Activated T-cell treated with anti-CD3 and anti-CD28 coated beads for 24 hours (primary cell): ENCODE measurements around the gene SEMA4A.
"Not testable (repeated sequence)": the region's sequence is repeated elsewhere in the genome, so short reads cannot be mapped to it uniquely, and the experiment has no call there.

ENCODE experiments used
- DNase-seq: peaks from one replicate; pipeline ENCODE4 v3.0.0-alpha.2; 2020; ENCODE audit warnings: low read depth

Gene SEMA4A

DNA sequence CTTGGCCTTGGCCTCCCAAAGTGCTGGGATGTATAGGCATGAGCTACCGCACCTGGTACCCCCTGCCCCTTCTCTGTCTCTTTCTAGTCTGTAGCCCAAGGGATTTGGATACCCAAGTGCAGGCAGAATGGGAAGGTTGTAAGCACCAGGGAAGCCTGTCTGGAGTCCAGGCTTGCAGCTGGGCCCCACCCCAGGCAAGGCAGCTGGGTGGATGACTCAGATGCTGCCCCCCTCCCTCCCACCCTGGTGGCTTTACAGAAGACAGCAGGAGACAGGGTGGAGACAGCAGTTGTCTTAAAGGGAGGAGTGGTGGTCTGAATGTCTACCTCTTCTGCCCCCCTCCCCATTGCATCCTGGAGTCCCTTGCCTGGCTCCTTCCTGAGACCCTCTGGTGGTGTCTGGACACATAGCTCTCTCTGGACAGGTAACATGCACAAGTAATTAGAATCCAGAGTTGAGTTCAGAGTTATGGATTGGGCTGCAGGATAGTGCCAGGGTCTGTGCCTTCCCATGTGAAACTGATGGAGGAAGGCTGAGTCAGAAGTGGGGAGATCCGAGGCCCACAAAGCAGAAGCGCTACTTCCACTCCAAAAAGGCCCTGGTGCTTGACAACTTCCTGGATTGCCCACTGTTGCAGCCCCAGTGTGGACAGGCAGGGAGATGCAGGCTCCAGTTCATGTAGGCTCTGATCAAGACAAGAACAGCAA, 33.7 kb upstream of the SEMA4A start:
- DNase-seq = no peak

DNA sequence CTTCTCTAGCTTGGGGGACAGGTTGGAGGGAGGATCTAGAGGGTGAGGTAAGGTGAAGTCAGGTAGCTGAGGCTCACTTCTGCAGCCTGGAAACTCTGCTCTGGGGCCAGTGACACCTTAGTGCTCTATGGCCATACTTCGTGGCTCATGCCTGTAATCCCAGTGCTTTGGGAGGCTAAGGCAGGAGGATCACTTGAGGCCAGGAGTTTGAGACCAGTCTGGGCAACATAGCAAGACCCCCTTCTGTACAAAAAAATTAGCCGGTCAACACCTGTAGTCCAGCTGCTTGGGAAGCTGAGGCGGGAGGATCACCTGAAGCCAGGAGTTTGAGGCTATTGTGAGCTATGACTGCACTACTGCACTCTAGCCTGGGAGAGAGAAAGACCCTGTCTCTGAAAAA, 33.1 kb upstream of the SEMA4A start:
- DNase-seq = no peak

DNA sequence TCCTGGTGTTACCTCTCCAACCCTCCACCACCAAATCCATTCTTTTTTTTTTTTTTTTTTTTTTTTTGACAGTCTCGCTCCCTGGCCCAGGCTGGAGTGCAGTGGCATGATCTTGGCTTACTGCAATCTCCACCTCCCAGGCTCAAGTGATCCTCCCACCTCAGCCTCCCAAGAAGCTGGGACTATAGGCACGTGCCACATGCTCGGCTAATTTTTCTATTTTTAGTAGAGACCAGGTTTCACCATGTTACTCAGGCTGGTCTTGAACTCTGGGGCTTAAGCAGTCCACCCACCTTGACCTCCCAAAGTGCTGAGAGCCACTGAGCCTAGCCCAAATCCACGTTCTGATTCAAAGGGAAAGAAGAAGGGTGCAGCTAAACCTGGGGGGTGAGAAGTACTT, 32.4 kb upstream of the SEMA4A start:
- DNase-seq = not testable (repeated sequence)

DNA sequence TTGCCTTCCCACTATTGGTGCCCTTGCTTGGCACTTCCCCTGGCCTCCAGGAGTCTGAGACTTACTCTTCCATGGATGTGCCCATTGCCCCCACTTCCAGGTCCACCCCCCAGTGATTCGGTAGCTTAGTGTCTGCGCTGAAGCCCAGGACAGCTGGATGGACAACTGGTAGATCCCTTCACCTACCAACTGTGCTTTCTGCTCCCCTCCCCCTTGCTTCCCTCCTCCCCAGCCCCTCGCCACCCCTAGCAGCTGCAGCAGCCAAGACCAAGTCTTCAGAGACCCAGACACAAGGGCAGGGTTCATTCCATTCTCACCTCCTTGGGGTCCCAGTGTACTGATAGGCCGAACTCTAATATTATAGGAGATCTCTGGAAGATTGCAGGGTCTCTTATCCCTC, 31.9 kb upstream of the SEMA4A start:
- DNase-seq = no peak

DNA sequence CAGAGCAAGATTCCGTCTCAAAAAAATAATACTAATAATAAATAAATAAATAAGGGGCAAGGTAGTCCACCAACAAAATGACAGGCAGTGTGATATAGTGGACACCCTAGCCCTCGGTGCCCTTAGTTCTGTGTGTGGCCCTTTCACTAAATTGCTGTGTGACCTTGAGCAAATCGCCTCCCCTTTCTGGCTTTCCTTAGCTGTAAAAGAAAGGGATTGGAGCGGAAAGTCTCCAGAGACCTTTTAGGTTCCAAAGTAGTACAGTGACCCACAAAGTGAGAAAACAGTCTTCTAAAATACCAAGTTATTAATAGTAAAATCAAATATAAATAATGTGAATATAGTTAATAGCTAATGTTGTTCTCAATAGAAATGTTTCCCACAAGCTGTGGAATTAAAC, 31.3 kb upstream of the SEMA4A start:
- no peak for DNase-seq

DNA sequence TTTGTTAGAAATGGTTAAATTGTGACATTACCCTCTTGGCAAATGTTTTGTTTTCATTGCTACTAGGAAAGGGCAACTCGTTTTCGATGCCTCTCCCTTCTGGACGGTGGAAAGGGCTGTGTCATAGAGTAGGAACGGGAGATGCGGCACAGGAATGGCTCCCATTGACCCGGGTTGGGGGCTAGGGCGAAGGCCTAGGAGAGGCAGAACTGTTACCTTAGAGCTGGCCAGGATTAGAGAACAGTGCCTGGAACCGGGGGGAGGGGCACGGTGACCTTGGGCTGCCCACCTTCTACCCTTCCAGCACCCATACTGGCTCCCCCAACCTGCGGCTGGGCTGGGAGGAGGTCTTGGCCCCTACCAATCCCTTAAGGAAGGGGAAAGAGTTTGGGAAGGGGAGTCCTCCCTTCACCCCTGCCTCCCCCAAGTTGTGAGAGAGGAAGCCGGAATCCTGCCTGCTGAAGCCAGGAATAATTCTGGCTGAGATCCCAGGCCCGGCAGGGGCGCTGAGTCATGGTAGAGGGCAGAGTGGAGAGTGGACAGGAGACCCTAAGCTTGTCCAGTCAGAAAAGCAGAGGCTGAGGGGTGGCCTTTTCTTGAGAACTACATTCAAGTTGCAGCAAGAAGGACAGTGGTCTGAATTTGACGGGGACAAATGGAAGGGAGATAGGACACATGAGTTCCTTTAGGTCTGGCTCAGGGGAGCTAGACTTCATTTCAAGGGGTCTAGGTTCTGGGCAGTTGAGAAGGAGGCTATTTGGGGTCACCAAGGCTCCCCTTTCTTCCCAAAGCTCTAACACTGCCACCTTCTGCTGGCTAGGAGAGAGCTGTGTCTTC, 30.6 kb upstream of the SEMA4A start:
- no peak for DNase-seq

DNA sequence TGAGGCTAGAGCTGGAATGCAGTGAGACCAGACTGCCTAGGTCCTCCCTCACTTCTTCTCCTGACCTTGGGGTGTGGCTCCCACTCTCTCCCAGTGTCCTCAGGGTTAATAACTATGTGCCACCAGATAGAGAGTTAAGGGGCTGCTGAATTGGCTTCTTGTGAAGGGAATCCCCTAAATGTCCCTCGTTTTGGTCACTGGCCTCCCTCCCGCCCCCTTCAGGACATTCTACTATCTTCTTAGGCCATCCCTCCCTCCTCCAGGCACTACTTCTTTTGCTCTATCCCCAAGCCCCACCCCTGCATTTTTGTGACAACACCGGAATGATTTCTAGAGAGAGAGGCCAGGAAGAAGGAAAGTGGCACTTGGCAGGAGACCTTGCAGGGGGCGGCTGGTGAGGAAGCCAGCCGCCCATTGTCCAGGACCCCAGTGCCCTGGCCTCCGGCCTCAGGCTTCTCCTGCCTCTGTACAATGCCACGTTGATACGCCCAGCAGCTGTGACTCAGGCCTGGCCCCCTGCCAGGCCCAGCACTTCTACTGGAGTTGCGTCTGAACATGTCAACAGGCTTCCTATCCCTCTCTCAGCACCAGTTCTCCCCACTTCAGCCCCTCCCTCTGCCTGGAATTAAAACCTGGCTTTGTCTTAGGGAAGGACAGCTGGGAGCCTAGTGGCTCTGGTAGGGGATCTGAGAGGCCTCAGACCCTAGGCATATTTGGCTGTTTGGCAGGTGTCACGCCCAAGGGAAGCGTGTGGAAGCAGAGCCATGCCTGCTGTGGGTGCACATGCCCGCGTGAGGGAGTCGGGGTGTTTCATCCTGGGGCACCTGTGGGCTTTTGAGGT, 29.8 kb upstream of the SEMA4A start:
- peak; percentile 49 for DNase-seq

DNA sequence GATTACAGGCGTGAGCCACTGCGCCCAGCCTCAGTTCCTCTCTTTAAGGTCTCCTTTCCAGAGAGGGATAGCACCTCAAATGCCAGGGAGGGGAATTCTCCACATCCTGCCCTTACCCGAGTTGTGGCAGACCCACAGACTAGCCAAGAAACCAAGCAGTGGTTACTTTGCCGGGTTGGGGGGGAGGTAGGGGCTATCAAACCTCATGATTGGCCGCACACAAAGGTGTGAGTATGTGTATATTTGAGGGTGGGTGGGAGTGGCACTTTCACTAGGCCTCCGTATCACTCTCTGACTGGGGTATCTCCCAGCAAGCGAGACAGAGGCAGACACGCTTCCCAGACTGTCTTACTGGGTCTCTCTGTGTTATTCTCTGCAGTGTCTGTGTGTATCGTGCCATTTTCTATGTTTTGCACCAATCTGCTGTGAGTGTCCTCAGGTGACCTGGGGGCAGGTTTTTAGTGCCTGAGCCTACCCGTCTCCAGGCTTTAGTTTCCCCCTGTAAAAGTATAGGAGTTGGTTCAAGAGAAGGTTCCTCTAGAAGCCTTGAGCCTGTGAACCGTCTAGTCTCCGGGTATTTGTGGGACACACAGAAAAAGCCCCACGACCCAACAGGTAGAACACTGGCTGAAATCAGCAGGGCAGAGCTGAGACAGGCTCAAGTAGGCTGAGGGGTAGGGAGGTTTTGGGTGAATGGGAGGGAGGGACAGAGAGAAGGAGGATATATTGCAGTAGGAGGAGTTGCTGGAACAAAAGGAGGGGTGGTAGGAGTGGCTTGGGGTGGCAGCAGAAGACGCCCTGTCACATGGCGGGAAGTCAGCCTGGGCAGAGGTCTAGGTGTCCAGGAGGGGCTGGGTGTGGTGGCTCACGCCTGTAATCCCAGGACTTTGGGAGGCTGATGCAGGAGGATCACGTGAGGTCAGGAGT, 28.6 kb upstream of the SEMA4A start:
- DNase-seq = no peak

DNA sequence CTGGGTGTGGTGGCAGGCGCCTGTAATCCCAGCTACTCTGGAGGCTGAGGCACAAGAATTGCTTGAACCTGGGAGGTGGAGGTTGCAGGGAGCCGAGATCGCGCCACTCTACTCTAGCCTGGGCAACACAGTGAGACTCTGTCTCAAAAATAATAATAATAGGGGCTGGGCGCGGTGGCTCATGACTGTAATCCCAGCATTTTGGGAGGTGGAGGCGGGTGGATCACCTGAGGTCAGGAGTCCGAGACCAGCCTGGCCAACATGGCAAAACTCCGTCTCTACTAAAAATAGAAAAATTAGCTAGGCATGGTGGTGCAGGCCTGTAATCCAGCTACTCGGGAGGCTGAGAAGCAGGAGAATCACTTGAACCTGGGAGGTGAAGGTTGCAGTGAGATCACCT, 27.8 kb upstream of the SEMA4A start:
- not testable (repeated sequence) for DNase-seq

DNA sequence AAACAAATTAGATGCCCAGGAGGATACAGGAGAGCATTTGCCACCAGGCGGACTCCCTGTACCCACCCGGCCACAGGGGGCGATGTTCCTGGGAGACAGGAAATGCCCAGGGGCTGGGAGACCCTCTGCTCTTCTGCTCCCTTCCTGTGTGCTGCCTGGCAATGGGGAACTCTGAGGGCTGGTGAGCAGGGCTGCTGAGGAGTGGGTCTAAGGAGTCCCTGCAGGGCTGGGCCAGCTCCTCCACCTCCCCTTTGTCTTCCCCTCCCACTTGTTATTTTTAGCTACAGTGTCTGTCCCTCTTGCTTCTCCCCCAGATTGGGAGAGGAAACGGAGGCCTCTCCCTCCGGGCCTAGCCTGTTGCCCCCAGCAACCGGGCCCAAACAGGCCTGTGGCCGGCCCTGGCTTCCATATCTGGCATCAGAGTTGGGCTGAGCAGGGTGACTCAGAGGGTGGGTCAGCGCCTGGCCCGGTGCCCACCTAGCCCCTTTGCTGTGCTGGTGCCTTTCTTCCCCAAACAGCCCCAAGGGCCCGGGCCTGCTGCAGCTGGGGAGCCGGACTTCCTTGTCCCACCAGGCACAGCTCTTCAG, 27.2 kb upstream of the SEMA4A start:
- no peak for DNase-seq

DNA sequence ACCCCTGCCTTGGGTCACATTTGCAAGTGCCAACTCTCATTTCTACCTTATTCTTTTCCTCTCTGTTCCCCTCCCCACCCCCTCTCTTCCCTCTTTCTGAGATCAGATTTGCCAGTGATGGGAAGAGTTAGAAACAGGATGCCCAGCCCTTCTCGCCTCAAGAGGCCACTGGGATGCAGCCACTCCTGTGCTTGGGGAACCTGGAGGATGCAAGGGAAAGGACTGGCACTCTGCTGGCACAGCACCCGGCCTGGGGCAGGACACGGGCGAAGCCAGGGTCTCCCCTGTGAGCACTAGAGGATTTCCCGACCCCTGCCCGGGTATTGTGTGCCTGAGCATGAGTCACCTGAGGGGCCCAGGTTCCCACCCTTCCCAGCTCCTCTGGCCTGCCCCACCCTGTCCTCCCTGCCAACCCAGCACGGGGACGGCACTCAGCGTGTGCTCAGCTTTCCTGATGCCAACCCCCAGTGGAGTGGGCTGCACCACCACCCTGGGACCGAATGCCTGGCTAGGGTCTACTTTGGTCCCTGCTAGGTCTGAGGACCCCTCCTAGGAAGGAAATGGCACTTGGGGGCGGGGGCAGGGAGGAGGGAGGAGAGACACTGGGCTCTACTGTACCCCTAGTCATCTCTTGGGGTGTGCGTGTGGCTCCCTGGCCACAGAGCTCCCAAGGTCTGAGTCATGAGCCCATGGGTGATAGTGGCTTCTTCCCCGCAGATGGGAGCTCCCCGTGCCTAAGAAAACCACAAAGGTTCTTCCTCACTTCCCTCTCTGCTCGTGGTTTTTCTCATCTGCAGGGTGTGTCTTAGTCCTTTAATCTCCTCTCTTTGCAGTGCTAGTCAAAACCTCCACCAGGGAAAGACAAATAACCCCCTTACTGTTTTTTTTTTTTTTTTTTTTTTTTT, 26.5 kb upstream of the SEMA4A start:
- peak; percentile 74 for DNase-seq

DNA sequence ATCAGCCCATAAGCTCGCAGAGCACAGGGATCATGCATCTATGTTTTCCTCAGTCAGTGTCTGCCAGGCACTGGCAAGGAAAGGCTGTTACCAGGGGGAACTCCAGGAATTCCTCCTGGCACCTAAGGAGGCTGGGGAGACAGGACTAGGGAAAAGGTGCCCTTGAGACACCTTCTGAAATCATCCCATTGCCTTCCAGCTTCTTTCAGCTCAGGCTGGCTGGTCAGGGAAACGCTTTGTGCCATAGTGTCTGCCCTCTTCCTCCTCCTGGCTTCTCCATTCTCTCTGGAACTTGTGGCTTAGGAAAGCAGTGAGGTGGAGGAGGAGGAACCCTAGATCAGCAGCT, 25.1 kb upstream of the SEMA4A start:
- no peak for DNase-seq

DNA sequence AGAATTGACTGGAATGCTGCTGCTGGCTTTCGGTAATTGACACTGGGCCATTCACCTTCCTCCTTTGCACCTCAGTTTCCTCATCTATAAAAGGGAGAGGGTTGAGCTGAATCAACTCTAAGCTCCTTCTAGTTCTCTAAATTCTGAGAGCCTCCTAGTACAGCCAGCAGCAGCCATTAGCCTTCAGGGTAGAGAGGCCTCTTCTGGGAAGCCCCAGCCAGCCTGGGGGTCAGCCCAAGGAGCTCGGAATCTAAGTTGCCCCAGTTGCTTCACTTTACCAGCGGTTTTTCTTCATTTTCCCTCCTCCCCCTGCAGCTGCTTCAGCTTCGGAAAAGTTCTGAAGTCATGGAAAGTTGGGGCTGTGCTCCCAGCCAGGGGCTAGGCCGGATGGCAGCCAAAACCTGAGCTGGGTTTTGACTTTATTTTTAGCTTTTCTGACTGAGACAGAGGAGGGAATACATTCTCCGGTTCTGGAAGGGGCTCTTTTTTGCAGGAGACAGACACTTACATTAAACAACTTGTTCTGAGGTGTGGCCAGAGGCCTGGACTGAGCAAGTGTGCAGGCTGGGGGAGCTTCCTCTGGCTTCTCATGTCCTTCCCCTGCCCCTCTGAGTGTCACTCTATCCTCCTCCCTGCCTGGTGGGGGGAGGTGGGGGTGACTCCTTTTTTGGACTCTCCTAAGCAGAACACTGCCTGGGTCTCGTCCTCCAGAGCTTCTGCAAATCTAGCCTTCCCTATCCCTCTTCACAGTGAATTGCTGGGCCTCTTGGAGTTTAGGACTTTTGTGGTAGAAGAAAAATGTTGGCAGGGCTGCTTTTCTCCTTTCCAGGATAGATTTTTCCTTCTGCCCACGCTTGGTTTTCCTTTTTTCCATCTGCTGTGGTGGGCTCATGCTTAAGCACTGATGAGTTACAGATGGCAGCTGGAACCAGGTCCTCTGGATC, 24.5 kb upstream of the SEMA4A start:
- DNase-seq = no peak

DNA sequence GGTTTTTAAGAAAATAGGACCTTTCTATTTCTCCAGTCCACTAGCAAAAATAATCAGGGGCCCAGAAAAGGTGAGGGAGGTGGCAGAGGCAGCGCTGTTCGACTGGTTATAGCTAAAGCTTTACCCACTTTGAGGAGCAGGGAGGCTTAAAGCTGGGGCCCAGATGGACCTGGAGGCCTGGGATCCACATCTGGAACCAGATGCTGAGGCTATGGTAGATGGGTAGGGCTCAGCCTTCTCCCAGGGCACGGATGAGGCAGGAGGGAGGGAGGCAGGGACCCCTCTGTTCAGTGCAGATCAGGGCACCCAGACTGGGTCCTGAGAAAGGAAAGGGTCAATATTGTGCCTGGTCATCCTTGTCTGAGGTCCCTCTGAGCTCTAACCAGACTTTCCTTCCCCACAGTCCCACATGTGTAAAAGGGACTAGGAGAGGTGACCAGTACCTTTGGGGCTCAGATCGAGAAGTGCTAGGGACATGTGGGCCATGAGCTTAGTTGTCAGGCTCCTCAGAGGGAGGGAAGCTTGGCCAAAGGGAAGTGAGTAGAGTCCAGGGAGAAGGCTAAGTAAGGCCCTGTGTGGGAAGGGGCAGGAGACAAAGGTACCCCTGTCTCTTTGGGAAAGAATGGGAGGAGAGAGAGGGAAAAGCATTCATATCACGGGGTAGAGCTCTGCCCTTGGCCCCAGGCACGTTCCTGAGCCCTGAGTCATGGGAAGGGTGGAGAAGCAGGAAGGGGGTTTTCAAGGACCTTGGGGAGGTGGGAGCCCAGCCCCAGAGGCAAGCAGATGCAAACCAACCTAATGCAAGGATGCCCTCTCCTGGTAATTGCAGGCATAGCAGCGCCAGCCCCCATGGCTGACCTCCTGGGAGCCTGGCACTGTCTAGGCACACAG, 23.5 kb upstream of the SEMA4A start:
- peak; percentile 70 for DNase-seq

DNA sequence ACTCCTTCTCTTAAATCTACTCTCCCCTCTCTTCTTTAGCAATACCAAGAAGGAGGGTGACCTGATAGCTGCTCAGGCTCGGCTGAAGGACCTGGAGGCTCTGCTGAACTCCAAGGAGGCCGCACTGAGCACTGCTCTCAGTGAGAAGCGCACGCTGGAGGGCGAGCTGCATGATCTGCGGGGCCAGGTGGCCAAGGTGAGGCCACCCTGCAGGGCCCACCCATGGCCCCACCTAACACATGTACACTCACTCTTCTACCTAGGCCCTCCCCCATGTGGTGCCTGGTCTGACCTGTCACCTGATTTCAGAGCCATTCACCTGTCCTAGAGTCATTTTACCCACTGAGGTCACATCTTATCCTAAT, 22.8 kb upstream of the SEMA4A start:
- DNase-seq = no peak

DNA sequence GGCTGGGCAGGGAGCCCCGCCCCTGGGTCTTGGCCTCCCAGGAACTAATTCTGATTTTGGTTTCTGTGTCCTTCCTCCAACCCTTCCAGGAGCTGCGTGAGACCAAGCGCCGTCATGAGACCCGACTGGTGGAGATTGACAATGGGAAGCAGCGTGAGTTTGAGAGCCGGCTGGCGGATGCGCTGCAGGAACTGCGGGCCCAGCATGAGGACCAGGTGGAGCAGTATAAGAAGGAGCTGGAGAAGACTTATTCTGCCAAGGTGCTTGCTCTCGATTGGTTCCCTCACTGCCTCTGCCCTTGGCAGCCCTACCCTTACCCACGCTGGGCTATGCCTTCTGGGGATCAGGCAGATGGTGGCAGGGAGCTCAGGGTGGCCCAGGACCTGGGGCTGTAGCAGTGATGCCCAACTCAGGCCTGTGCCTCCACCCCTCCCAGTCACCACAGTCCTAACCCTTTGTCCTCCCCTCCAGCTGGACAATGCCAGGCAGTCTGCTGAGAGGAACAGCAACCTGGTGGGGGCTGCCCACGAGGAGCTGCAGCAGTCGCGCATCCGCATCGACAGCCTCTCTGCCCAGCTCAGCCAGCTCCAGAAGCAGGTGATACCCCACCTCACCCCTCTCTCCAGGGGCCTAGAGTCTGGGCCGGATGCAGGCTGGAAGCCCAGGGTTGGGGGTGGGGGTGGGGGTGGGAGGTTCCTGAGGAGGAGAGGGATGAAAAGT, 18.5 kb upstream of the SEMA4A start:
- DNase-seq = no peak
